NCI-H2227 treated with DMSO at 0.1 percent for 48 hours (cell line): ENCODE measurements around the gene SYT8.

Source experiments
- DNase-seq: peaks from one replicate; lab custom pipeline; 2025; lab: John Stamatoyannopoulos, UW

SYT8 gene

GRCh38 chr11:1845561-1846452 is 11.0 kb downstream of the SYT8 start:
- no peak for DNase-seq

- no peak for DNase-seq
Measured at GRCh38 chr11:1846453-1846932, 11.7 kb downstream of the SYT8 start.

- no peak for DNase-seq
Measured at GRCh38 chr11:1847006-1847735, 12.4 kb downstream of the SYT8 start.

- no peak for DNase-seq
Measured at GRCh38 chr11:1847926-1848639, 13.3 kb downstream of the SYT8 start.

GRCh38 chr11:1848640-1849430 is 14.0 kb downstream of the SYT8 start:
- no peak for DNase-seq

GRCh38 chr11:1851468-1852180 is 16.8 kb downstream of the SYT8 start:
- no peak for DNase-seq

GRCh38 chr11:1852271-1852876 is 17.6 kb downstream of the SYT8 start:
- DNase-seq: no peak

- DNase-seq: no peak
Measured at GRCh38 chr11:1852877-1853276, 18.1 kb downstream of the SYT8 start, which contains the start of gene LSP1. Gene LSP1, plus strand, starts transcription at chr11:1853084. Its CDS starts 61 bp downstream, at chr11:1853145.

GRCh38 chr11:1853376-1854131 is 18.8 kb downstream of the SYT8 start:
- no peak for DNase-seq

- no peak for DNase-seq
Measured at GRCh38 chr11:1854132-1854948, 19.6 kb downstream of the SYT8 start.

- no peak for DNase-seq
Measured at GRCh38 chr11:1854949-1855885, 20.4 kb downstream of the SYT8 start.

GRCh38 chr11:1855886-1856265 is 21.1 kb downstream of the SYT8 start:
- DNase-seq: no peak

- no peak for DNase-seq
Measured at GRCh38 chr11:1856306-1857005, 21.7 kb downstream of the SYT8 start.

- no peak for DNase-seq
Measured at GRCh38 chr11:1857064-1857463, 22.3 kb downstream of the SYT8 start.

- no peak for DNase-seq
Measured at GRCh38 chr11:1858154-1858553, 23.4 kb downstream of the SYT8 start.

- DNase-seq: no peak
Measured at GRCh38 chr11:1858576-1858975, 23.8 kb downstream of the SYT8 start.

GRCh38 chr11:1859004-1859403 is 24.2 kb downstream of the SYT8 start:
- no peak for DNase-seq
